PC-3 (cell line): Measurements from ENCODE around the gene BTBD19. TPM values are rescaled to one million over a fixed set of nuclear protein-coding genes. Genes with fewer than 3 reads are reported as not detected.
"Not testable (repeated sequence)": the region's sequence is repeated elsewhere in the genome, so short reads cannot be mapped to it uniquely, and the experiment has no call there.

Source experiments
- ATAC-seq: fragments of 200-7000 bp; cut with Tn5 transposase; 2 replicates; pipeline ENCODE4 v1.9.1; 2020; ENCODE audit warnings: mild to moderate bottlenecking, moderate library complexity
- BruUV-seq: library from RNA; stranded (reverse); fragments of 400-500 nt; replicated peaks from 2 replicates; lab custom pipeline; 2021; lab: Mats Ljungman, UMichigan
- CTCF ChIA-PET: fragments of 300-600 bp; sonication (Branson Sonifier 250); formaldehyde crosslinking; loops from one replicate; lab custom pipeline; 2022; ENCODE audit warnings: antibody characterized with exemption; lab: Charles Lee
- POLR2A ChIA-PET: fragments of 300-600 bp; sonication (Branson Sonifier 250); formaldehyde crosslinking; loops from one replicate; lab custom pipeline; 2022; ENCODE audit warnings: antibody characterized with exemption; ENCODE audit not compliant: unreplicated experiment; lab: Charles Lee
- DNase-seq: peaks from one replicate; pipeline ENCODE4 v3.0.0-alpha.2; 2015
- H2AFZ ChIP-seq: fragments of 300-600 bp; sonication (generic); 2 replicates; pipeline ENCODE4 v1.6.0; 2016; ENCODE audit warnings: antibody characterized with exemption, low read length
- H3F3A ChIP-seq: fragments of 300-600 bp; sonication (generic); one replicate; pipeline ENCODE4 v1.6.0; 2017; ENCODE audit warnings: antibody characterized with exemption, low read length, control low read depth, mild to moderate bottlenecking; ENCODE audit not compliant: unreplicated experiment
- H3K27ac ChIP-seq: fragments of 300-600 bp; sonication (generic); 2 replicates; pipeline ENCODE4 v1.5.1; 2016; ENCODE audit warnings: mild to moderate bottlenecking, low read length
- H3K27me3 ChIP-seq: fragments of 300-600 bp; sonication (generic); 2 replicates; pipeline ENCODE4 v1.6.1; 2016; ENCODE audit warnings: low read length, mixed read lengths
- H3K36me3 ChIP-seq: fragments of 300-600 bp; sonication (generic); 2 replicates; pipeline ENCODE4 v1.6.1; 2016; ENCODE audit warnings: low read depth, mixed run types, low read length, mixed read lengths
- H3K4me1 ChIP-seq: fragments of 300-600 bp; sonication (generic); 2 replicates; pipeline ENCODE4 v1.5.1; 2016; ENCODE audit warnings: low read length; ENCODE audit not compliant: insufficient read depth
- H3K4me2 ChIP-seq: fragments of 300-600 bp; sonication (generic); 2 replicates; pipeline ENCODE4 v1.6.0; 2016; ENCODE audit warnings: low read length
- H3K4me3 ChIP-seq: fragments of 300-600 bp; sonication (generic); 2 replicates; pipeline ENCODE4 v1.5.1; 2016; ENCODE audit warnings: mild to moderate bottlenecking, low read length, mixed read lengths
- H3K79me2 ChIP-seq: fragments of 300-600 bp; sonication (generic); 2 replicates; pipeline ENCODE4 v1.6.1; 2017; ENCODE audit warnings: low read length, mixed read lengths
- H3K9ac ChIP-seq: fragments of 300-600 bp; sonication (generic); 2 replicates; pipeline ENCODE4 v1.6.0; 2016; ENCODE audit warnings: mild to moderate bottlenecking, low read length
- H3K9me2 ChIP-seq: fragments of 300-600 bp; sonication (generic); replicated peaks from 2 replicates; pipeline ENCODE4 v1.6.1; 2016; ENCODE audit warnings: mixed run types, low read length, mixed read lengths
- H3K9me3 ChIP-seq: fragments of 300-600 bp; sonication (generic); 2 replicates; pipeline ENCODE4 v1.6.1; 2016; ENCODE audit warnings: low read length, mixed read lengths
- H4K20me1 ChIP-seq: fragments of 300-600 bp; sonication (generic); 2 replicates; pipeline ENCODE4 v1.6.1; 2016; ENCODE audit warnings: low read length, mixed read lengths
- EZH2 ChIP-seq: fragments of 300-600 bp; sonication (generic); IDR thresholded peaks from one replicate; pipeline ENCODE4 v1.6.1; 2017; ENCODE audit warnings: antibody characterized with exemption, mild to moderate bottlenecking, low read length; ENCODE audit not compliant: unreplicated experiment
- EZH2phosphoT487 ChIP-seq: fragments of 300-600 bp; sonication (generic); IDR thresholded peaks from 2 replicates; pipeline ENCODE4 v1.6.1; 2018; ENCODE audit warnings: mild to moderate bottlenecking, antibody characterized with exemption, low read length, borderline replicate concordance
- intact Hi-C: fragments of 100-400 bp; cut with micrococcal nuclease; formaldehyde crosslinking; loops from 2 replicates; pipeline ENCODE4 v1.9.0; 2023
- total RNA-seq: library from RNA; depleted of rRNA; stranded (reverse); fragments of >200 nt; gene quantifications from 2 replicates; pipeline ENCODE4 v1.2.3, GENCODE V29; 2014
- TF ChIP-seq, protein P1 (sequence below): fragments of 300-600 bp; sonication (generic); conservative IDR thresholded peaks from 2 replicates; pipeline ENCODE4 v1.5.1; 2017; ENCODE audit warnings: antibody characterized with exemption, low read depth, mild to moderate bottlenecking, low read length

The BTBD19 gene
- total RNA-seq, 1 experiment from 2014 or later = 0.58 TPM

DNA sequence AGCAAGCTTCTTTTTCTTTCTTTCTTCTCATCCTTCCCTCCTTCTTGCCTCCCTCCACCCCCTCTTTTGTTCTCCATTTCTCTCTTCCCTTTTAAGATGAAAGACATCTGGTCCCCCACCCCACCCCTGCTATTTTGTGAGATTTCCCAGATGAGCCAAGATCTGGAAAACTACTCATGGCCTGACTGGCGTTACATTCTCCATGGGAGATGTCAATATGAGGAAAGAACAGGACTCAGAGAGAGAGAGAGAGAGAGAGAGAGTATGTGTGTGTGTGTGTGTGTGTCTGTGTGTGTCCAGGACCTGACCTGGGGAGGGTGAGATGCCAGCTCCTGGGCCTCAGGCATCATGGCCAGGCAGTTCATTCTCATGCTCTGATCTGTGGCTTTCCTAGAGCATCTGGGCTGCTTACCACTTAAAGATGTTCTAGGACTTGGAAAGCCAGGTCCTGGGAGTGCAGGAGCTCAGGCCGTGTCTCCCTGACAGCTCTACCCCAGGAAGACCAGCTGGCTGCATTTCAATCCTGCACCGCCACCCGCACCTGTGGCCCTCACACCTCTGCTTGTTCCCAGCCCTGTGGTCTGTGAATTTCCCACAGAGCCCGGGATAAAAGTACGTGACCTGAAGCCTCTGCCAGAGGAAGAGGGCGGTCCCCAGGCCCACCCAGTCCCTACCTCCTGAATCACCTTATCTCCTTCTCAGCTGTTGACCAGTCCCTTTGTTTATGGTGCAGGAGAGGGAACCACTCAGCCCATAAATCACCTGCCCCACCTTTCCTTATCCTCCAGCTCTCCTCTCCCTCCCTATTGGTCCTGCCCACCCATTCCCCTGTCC, 17.1 kb upstream of the BTBD19 start:
- DNase-seq (no peak), ATAC-seq (no peak)
- intact Hi-C loops = loop anchor here (5.0 kb wide), 3 partner anchors 46 to 511 kb away; partner anchors contain the start of genes HECTD3 and UROD
- H3K4me3 ChIP-seq = no peak overlapping the region
- no peak overlapping the region for H3K27ac ChIP-seq
- H3K4me1 ChIP-seq = no peaks in the 10 kb centered on the region
- H3F3A ChIP-seq = no peaks in the 10 kb centered on the region
- H3K27me3 ChIP-seq = no peaks in the 10 kb centered on the region
- H2AFZ ChIP-seq = no peak overlapping the region
- no peaks in the 10 kb centered on the region for H3K36me3 ChIP-seq
- no peak overlapping the region for H3K9ac ChIP-seq
- no peaks in the 10 kb centered on the region for H3K79me2 ChIP-seq
- POLR2A ChIA-PET = interaction anchor here (0.5 kb wide), 1 partner anchor 9 kb away, joined by 3 read pairs; no protein-coding TSS in a partner anchor
- no peaks in the 10 kb centered on the region for H3K9me3 ChIP-seq
- no TSS peak for BruUV-seq
- H4K20me1 ChIP-seq = no peaks in the 10 kb centered on the region
- TF ChIP-seq EZH2 = no peak
- TF ChIP-seq, protein P1, sequence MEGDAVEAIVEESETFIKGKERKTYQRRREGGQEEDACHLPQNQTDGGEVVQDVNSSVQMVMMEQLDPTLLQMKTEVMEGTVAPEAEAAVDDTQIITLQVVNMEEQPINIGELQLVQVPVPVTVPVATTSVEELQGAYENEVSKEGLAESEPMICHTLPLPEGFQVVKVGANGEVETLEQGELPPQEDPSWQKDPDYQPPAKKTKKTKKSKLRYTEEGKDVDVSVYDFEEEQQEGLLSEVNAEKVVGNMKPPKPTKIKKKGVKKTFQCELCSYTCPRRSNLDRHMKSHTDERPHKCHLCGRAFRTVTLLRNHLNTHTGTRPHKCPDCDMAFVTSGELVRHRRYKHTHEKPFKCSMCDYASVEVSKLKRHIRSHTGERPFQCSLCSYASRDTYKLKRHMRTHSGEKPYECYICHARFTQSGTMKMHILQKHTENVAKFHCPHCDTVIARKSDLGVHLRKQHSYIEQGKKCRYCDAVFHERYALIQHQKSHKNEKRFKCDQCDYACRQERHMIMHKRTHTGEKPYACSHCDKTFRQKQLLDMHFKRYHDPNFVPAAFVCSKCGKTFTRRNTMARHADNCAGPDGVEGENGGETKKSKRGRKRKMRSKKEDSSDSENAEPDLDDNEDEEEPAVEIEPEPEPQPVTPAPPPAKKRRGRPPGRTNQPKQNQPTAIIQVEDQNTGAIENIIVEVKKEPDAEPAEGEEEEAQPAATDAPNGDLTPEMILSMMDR = no peak
- no peak for TF ChIP-seq EZH2phosphoT487
- H3K9me2 ChIP-seq = no peaks in the 10 kb centered on the region
- CTCF ChIA-PET = interaction anchor here (0.7 kb wide), 1 partner anchor 220 kb away, joined by 5 read pairs; the partner anchor contains the start of gene HECTD3
- H3K4me2 ChIP-seq = no peak overlapping the region

DNA sequence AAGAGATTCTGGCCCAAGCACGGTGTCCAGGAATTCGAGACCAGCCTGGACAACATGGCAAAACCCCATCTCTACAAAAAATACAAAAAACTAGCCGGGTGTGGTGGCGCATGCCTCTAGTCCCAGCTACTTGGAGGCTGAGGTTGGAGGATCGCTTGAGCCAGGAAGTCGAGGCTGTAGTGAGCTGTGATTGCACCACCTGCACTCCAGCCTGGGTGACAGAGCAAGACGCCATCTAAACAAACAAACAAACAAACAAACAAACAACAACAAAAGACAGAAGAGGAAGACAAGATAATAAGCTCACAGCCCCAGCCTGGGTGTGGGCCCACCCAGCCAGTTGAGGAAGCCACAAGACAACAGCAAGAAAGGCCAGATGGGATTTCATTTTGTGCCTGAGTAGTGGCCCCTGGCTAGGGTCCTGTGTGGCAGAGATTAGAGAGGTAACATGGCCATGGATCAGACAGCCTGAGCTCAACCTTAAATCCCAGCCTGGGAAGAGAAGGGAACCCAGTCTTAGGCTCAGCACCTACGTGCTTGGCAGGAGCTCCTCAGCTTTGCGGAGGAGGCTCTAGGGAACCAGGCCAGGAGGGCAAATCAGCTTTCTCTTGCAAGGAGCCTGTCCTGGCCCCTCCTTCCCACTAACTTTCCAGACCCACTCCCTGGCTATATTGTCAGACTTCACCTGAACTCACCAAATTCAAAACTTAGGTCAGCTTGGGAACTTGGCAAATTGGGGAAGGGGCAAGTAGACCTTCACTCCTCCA, 15.4 kb upstream of the BTBD19 start:
- ATAC-seq (no peak), DNase-seq (no peak)
- BruUV-seq = no TSS peak
- no peak overlapping the region for H3K4me3 ChIP-seq
- no peak overlapping the region; the same call in 1 of the 2 replicates for H3K4me2 ChIP-seq
- POLR2A ChIA-PET = interaction anchor here (0.6 kb wide), 1 partner anchor 26 kb away, joined by 3 read pairs; no protein-coding TSS in a partner anchor
- H3K9ac ChIP-seq = no peak overlapping the region
- H3K27ac ChIP-seq = no peak overlapping the region
- H3F3A ChIP-seq = no peaks in the 10 kb centered on the region
- H3K79me2 ChIP-seq = no peaks in the 10 kb centered on the region
- H2AFZ ChIP-seq = 0 out of 2 replicates have a peak overlapping the region, but pooled peaks have one; percentile 17
- H3K9me3 ChIP-seq = no peaks in the 10 kb centered on the region
- no peaks in the 10 kb centered on the region for H3K36me3 ChIP-seq
- intact Hi-C loops = loop anchor here (5.0 kb wide), 3 partner anchors 44 to 509 kb away; partner anchors contain the start of genes HECTD3 and UROD
- CTCF ChIA-PET = interaction anchor here (0.5 to 1.0 kb wide), 5 partner anchors 10 to 221 kb away, joined by 3 to 6 read pairs (median 3); partner anchors contain the start of gene HECTD3
- H3K27me3 ChIP-seq = no peaks in the 10 kb centered on the region
- no peaks in the 10 kb centered on the region for H3K9me2 ChIP-seq
- TF ChIP-seq EZH2phosphoT487 = no peak
- no peak for TF ChIP-seq EZH2
- TF ChIP-seq, protein P1 = no peak
- no peaks in the 10 kb centered on the region for H4K20me1 ChIP-seq
- no peaks in the 10 kb centered on the region for H3K4me1 ChIP-seq

DNA sequence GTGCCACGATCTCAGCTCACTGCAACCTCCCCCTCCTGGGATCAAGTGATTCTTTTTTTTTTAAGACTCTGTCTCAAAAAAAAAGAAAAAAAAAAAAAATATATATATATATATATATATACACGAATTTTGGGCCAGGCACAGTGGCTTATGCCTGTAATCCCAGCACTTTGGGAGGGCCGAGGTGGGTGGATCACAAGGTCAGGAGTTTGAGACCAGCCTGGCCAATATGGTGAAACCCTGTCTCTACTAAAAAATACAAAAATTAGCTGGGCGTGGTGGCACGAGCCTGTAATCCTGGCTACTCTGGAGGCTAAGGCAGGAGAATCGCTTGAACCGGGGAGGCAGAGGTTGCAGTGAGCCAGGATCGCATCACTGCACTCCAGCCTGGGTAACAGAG, 10.4 kb upstream of the BTBD19 start:
- H4K20me1 ChIP-seq = peaks cover 12% of the 10 kb centered on the region
- H3K9ac ChIP-seq, ATAC-seq, H3K4me2 ChIP-seq, POLR2A ChIA-PET, H3F3A ChIP-seq, H3K4me3 ChIP-seq, H3K36me3 ChIP-seq, H3K9me3 ChIP-seq, H3K9me2 ChIP-seq, H3K27me3 ChIP-seq, BruUV-seq, CTCF ChIA-PET, intact Hi-C loops, H2AFZ ChIP-seq, DNase-seq, H3K27ac ChIP-seq: not testable (repeated sequence)
- peaks cover 16% of the 10 kb centered on the region for H3K4me1 ChIP-seq
- H3K79me2 ChIP-seq = peaks cover 22% of the 10 kb centered on the region
